GM21717 (cell line): ENCODE measurements around the gene CCL5.

Source experiments
- ATAC-seq: cut with Tn5 transposase; IDR thresholded peaks from one replicate; pipeline ENCODE4 v1.9.1; 2021; ENCODE audit warnings: mild to moderate bottlenecking, moderate library complexity; ENCODE audit not compliant: unreplicated experiment

Gene CCL5

GRCh38 chr17:35868737-35869136 is 11.4 kb downstream of the CCL5 start, which contains the start of gene HEATR9:
TSS of gene HEATR9 (minus strand) at chr17:35868891. CDS start at chr17:35868742, 149 bp downstream.
- no peak for ATAC-seq

- ATAC-seq = no peak
Observed at GRCh38 chr17:35867574-35867973, 12.6 kb downstream of the CCL5 start.

GRCh38 chr17:35866341-35866950 is 13.7 kb downstream of the CCL5 start:
- no peak for ATAC-seq

GRCh38 chr17:35865412-35866340 is 14.5 kb downstream of the CCL5 start:
- no peak for ATAC-seq

- ATAC-seq = no peak
Observed at GRCh38 chr17:35864853-35865252, 15.3 kb downstream of the CCL5 start.

GRCh38 chr17:35856603-35857002 is 23.6 kb downstream of the CCL5 start:
- no peak for ATAC-seq

- ATAC-seq = no peak
Observed at GRCh38 chr17:35855965-35856364, 24.2 kb downstream of the CCL5 start.

GRCh38 chr17:35849469-35850348 is 30.5 kb downstream of the CCL5 start:
- no peak for ATAC-seq

GRCh38 chr17:35847633-35848373 is 32.4 kb downstream of the CCL5 start:
- no peak for ATAC-seq

GRCh38 chr17:35847006-35847405 is 33.2 kb downstream of the CCL5 start:
- ATAC-seq = no peak

- no peak for ATAC-seq
Observed at GRCh38 chr17:35846055-35846809, 33.9 kb downstream of the CCL5 start.

GRCh38 chr17:35844547-35844946 is 35.6 kb downstream of the CCL5 start:
- no peak for ATAC-seq

GRCh38 chr17:35843698-35844097 is 36.5 kb downstream of the CCL5 start:
- no peak for ATAC-seq

- no peak for ATAC-seq
Observed at GRCh38 chr17:35842239-35842638, 37.9 kb downstream of the CCL5 start.

- no peak for ATAC-seq
Observed at GRCh38 chr17:35841505-35841904, 38.7 kb downstream of the CCL5 start.

GRCh38 chr17:35841101-35841500 is 39.1 kb downstream of the CCL5 start:
- ATAC-seq = no peak

GRCh38 chr17:35825206-35825605 is 55.0 kb downstream of the CCL5 start:
- ATAC-seq = no peak
